ENCODE measurements around the gene NDUFB2.
"Not testable (repeated sequence)": the region's sequence is repeated elsewhere in the genome, so short reads cannot be mapped to it uniquely, and the experiment has no call there.

NDUFB2 gene

GRCh38 chr7:140691376-140692045, 5.0 kb upstream of the NDUFB2 start:
- no peaks in the 10 kb centered on the region for H3K9me3 ChIP-seq (ENCODE audit: control insufficient read depth, insufficient read depth, low read length)
- no peak overlapping the region for H3K4me2 ChIP-seq (ENCODE audit: low read length)
- H3K9me2 ChIP-seq (replicated peaks; ENCODE audit: control insufficient read depth, low read length), result no peaks in the 10 kb centered on the region

DNA sequence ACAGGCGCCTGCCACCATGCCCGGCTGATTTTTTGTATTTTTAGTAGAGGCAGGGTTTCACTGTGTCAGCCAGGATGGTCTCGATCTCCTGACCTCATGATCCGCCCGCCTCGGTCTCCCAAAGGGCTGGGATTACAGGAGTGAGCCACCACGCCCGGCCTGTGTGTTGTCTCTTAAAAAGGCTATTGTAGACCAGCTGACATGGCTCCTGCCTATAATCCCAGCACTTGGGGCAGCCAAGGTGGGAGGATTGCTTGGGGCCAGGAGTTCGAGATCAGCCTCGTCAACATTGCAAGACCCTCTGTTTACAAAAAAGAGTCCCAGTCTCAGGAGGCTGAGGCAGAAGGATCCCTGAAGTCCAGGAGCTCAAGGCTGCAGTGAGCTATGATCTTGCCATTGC, 2.7 kb upstream of the NDUFB2 start:
- Histone ChIP-seq H3K4me1 (ENCODE audit: control insufficient read depth, low read length) (peaks cover 21% of the 10 kb centered on the region), H3K79me2 (ENCODE audit: control insufficient read depth, low read length) (peaks cover 27% of the 10 kb centered on the region), H3K36me3 (ENCODE audit: control insufficient read depth, low read length) (peaks cover 64% of the 10 kb centered on the region)
- not testable (repeated sequence) for H3K27me3 ChIP-seq (ENCODE audit: control insufficient read depth, low read length); H3K4me3 ChIP-seq (ENCODE audit: low read length); H3K9me2 ChIP-seq (replicated peaks; ENCODE audit: control insufficient read depth, low read length); H3K9me3 ChIP-seq (ENCODE audit: control insufficient read depth, insufficient read depth, low read length); H3K4me2 ChIP-seq (ENCODE audit: low read length); H4K20me1 ChIP-seq (ENCODE audit: control insufficient read depth, insufficient read depth, low read depth, low read length); H3F3A ChIP-seq (ENCODE audit: control insufficient read depth, insufficient read depth); H3K27ac ChIP-seq (ENCODE audit: low read depth, low read length)

More at GRCh38 chr7:140691376-140692045, 5.0 kb upstream of the NDUFB2 start:
- H3K79me2 ChIP-seq (ENCODE audit: control insufficient read depth, low read length), result peaks cover 4% of the 10 kb centered on the region
- H3K4me1 ChIP-seq (ENCODE audit: control insufficient read depth, low read length), result peaks cover 9% of the 10 kb centered on the region
- peaks cover 2% of the 10 kb centered on the region; the same call in 1 of the 2 replicates for H3F3A ChIP-seq (ENCODE audit: control insufficient read depth, insufficient read depth)
- H3K27me3 ChIP-seq (ENCODE audit: control insufficient read depth, low read length), result no peaks in the 10 kb centered on the region
- H3K4me3 ChIP-seq (ENCODE audit: low read length), result no peak overlapping the region
- TF ChIP-seq EZH2phosphoT487 (IDR thresholded peaks at IDR 0.05; ENCODE audit: borderline replicate concordance, low read length) (no peak), CTCF (IDR thresholded peaks at IDR 0.05; ENCODE audit: low read depth, low read length, poor library complexity, severe bottlenecking) (no peak)
- no peaks in the 10 kb centered on the region for H4K20me1 ChIP-seq (ENCODE audit: control insufficient read depth, insufficient read depth, low read depth, low read length)
- no peak overlapping the region for H3K27ac ChIP-seq (ENCODE audit: low read depth, low read length)
- peaks cover 71% of the 10 kb centered on the region for H3K36me3 ChIP-seq (ENCODE audit: control insufficient read depth, low read length)

- Histone ChIP-seq H3K4me2 (ENCODE audit: low read length) (no peak overlapping the region), H3K36me3 (ENCODE audit: control insufficient read depth, low read length) (peaks cover 64% of the 10 kb centered on the region), H3K9me2 (replicated peaks; ENCODE audit: control insufficient read depth, low read length) (no peaks in the 10 kb centered on the region), H3K27ac (ENCODE audit: low read depth, low read length) (no peak overlapping the region), H3F3A (ENCODE audit: control insufficient read depth, insufficient read depth) (peaks cover 2% of the 10 kb centered on the region; the same call in 1 of the 2 replicates), H4K20me1 (ENCODE audit: control insufficient read depth, insufficient read depth, low read depth, low read length) (peaks cover 14% of the 10 kb centered on the region), H3K4me3 (ENCODE audit: low read length) (no peak overlapping the region), H3K4me1 (ENCODE audit: control insufficient read depth, low read length) (peaks cover 25% of the 10 kb centered on the region), H3K79me2 (ENCODE audit: control insufficient read depth, low read length) (peaks cover 34% of the 10 kb centered on the region), H3K27me3 (ENCODE audit: control insufficient read depth, low read length) (no peaks in the 10 kb centered on the region), H3K9me3 (ENCODE audit: control insufficient read depth, insufficient read depth, low read length) (no peaks in the 10 kb centered on the region)
- TF ChIP-seq EZH2phosphoT487 (IDR thresholded peaks at IDR 0.05; ENCODE audit: borderline replicate concordance, low read length) (no peak), CTCF (IDR thresholded peaks at IDR 0.05; ENCODE audit: low read depth, low read length, poor library complexity, severe bottlenecking) (no peak)
These were observed 1.9 kb upstream of the NDUFB2 start for GRCh38 chr7:140694592-140694991.

GRCh38 chr7:140695381-140695780, 1.1 kb upstream of the NDUFB2 start:
- Histone ChIP-seq H3K79me2 (ENCODE audit: control insufficient read depth, low read length) (peaks cover 42% of the 10 kb centered on the region), H3K36me3 (ENCODE audit: control insufficient read depth, low read length) (peaks cover 63% of the 10 kb centered on the region), H3K4me2 (ENCODE audit: low read length) (no peak overlapping the region), H3K27ac (ENCODE audit: low read depth, low read length) (no peak overlapping the region), H3K4me3 (ENCODE audit: low read length) (no peak overlapping the region), H3K27me3 (ENCODE audit: control insufficient read depth, low read length) (no peaks in the 10 kb centered on the region), H3K4me1 (ENCODE audit: control insufficient read depth, low read length) (peaks cover 25% of the 10 kb centered on the region), H3K9me2 (replicated peaks; ENCODE audit: control insufficient read depth, low read length) (no peaks in the 10 kb centered on the region), H3F3A (ENCODE audit: control insufficient read depth, insufficient read depth) (peaks cover 2% of the 10 kb centered on the region; the same call in 1 of the 2 replicates), H3K9me3 (ENCODE audit: control insufficient read depth, insufficient read depth, low read length) (no peaks in the 10 kb centered on the region), H4K20me1 (ENCODE audit: control insufficient read depth, insufficient read depth, low read depth, low read length) (peaks cover 17% of the 10 kb centered on the region)
- TF ChIP-seq EZH2phosphoT487 (IDR thresholded peaks at IDR 0.05; ENCODE audit: borderline replicate concordance, low read length) (no peak), CTCF (IDR thresholded peaks at IDR 0.05; ENCODE audit: low read depth, low read length, poor library complexity, severe bottlenecking) (no peak)
